Dermis microvascular lymphatic vessel endothelial cell (primary cell): ENCODE results near the gene AURKB. TPM values are rescaled to one million over a fixed set of nuclear protein-coding genes. Genes with fewer than 3 reads are reported as not detected.
"Not testable (repeated sequence)": the region's sequence is repeated elsewhere in the genome, so short reads cannot be mapped to it uniquely, and the experiment has no call there.

ENCODE experiments used
- DNase-seq, 2 donors: peaks; one replicate each; pipeline versions ENCODE4 v3.0.0 to v3.0.0-alpha.2; 2010; ENCODE audit warnings: low read depth in 2 of 2
- total RNA-seq: library from RNA; depleted of rRNA; stranded (reverse); fragments of >200 nt; gene quantifications from 2 replicates; pipeline ENCODE4 v1.2.1, GENCODE V29; 2014

AURKB gene
- total RNA-seq, 1 donor from 2014 or later = 30.7 TPM

DNA sequence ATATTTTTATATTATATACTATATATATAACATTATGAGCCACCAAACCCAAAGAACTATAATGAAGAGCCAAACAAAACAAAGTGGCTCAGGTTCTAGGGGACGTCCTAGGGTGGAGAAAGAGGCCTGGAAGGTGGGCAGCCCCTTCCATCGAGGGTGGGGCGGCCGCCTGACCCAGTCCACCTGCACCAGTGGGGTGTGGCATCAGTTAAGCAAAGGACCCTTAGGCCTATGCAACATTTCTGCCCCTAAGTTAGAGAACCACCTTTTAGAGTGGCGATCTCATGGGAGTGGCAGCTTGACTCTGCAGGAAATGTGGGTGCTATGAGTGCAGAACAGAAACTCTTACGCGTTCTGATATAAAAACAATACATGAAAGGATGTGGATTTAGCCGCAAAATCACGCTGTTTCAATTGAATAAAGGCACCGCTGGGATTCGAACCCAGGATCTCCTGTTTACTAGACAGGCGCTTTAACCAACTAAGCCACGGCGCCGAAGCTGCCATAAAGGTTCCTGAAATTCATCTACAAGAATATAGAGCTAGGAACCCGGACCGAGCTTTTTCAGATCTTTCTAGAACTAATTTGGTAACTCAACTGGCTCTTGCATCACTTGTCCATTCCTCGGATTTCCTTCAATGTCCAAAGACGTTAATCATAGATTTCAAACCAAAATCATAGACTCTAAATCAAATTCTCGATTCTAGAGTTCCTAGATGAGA is 15.6 kb upstream of the AURKB start:
- peak in 1 of 2 donors; percentile 67 for DNase-seq

DNA sequence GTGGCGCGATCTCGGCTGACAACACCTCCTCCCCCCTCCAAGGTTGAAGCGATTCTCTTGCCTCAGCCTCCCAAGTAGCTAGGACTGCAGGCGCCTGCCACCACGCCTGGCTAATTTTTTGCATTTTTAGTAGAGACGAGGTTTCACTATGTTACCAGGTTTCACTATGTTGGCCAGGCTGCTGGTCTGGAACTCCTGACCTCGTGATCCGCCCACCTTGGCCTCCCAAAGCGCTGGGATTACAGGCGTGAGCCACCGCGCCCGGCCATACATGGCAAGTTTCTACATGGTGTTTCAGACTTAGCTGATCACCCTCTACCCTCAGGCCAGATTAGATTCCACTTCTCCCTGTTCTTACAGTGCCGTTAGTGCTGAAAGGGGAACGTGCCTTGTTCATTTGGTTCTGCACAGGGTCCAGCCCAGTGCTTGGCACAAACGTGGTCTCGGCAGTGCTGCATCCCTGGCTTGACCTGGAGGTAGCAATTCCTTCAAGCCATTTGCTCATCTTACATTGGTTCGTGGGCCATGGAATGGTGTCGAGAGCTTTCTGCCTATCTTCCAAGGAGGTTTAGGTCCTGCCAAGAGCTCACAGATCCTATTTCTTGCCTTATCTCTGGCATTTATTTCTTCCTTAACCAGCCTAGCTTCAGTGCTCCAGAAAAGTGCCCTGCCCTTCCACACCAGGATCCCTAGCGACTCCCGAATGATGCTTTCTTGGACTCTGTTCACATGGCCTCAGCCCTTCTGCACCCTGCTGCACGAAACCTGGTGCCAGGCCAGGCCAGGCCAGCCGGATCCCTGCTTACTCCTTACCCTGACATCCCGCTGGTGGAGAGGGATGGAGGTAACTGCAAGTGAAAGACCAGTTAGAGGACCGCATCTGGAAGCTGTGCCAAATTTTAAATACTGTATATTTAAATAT is 14.8 kb upstream of the AURKB start:
- DNase-seq = no peak

DNA sequence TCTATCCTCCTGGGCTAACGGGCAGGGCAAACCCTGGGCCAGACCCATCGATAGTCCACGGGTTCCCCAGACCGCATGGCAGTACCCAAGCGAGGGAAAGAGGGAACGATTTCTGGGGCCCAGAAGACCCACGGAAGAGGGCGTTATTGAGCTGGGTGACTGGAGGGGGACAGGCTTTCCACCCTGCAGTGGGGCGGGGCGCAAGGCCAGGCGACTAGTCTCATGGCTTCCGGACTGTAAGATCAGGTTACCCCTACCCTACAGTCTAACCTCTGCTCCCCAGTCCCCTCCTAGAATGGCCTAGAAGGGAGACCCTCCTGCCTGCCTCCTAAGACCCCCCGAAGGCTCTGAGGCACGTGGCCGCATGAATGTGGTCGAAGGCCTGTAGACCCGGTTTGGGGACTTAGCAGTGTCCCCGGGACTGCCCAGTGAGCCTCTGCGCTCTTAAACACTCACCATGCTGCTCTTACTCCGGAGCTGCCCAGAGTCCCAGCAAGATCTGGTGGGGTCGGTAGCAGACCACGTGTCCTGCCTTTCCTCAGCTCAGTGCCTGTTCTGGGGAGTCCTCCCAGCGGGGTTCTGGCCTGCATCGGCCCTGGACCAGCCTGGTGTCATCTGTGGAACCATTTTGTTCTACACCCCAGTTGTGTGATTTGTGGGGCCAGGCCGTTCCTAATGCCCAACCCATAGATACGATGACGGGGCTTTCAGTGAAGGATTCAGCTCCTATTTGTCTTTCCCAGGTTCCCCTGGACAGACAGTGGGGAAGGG is 13.2 kb upstream of the AURKB start:
- DNase-seq = peak in 1 of 2 donors; percentile 50

DNA sequence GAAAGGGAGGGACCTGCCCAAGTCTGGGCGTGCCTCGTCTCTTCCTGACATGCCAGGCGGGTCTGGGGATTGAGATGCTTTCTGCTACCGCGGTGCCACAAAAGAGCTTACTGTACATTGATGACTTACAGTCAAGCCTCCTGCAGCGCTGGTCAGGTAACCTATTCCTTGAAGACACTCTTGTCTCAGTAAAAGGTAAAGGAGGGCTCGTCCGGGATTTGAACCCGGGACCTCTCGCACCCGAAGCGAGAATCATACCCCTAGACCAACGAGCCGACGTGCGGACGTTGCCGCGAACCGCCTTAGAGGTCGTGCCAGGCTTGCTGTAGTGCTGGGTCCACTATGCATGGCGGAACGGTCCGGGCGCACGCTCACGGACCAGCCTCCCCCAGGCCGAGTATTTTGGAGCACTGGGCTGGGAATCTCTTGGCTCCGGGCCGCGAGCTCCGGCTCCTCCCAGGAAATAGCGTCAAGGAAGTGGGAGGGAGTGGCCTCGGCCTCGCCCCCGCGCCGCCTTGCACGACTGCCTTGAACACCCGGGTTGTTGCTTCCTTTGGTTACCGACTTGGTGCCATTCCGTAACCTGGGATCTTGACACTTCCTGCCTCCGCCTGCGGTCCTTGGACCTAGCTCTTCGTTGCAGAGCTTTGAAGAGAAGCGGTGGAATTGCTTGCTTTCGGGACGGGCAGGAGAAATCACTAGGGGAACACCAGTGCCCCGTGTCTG is 12.4 kb upstream of the AURKB start:
- peak; percentile 81 to 91 for DNase-seq

DNA sequence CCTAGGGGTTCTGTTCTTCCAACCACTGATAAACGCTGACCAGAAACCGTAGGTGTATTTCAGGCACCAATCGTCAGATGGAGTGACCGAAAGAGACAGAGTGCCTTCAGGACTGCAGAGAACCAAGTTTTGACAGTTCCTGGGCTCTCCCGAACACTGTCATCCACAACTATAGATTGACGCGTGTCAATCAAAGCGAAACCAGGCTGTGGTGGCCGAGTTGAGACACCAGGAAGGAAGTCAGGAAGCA is 11.9 kb upstream of the AURKB start:
- DNase-seq = no peak

DNA sequence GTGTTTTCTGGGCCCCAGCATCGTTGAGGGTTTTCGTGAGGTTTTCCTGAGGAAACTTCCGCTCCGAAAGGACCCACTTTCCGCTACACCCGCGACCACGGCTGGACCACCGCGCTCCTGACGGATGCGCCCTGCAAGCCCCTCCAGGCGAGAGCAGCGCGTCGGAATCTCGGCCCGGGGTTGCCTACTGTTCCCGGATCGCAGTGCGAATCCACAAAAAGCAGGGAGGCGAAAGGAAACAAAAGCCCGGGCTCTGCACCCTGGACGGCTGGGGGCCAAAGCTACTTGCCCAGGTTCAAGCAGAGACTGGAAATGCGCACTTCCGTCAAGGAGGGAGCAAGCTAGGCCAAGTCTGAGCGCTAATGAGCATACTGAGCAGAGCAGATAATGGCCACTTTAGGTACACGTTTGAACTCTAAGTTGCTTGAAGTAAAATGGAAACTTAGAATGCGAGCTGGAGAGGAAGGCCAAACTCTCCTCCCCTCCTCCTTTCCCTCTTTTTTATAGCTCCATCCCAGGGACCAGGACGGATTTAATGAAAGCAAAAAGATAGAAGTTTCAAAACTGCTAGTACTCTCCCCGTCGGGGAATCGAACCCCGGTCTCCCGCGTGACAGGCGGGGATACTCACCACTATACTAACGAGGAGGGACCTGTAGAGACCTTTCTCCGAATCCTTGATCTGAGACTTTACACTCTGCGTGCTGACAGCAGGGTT is 11.4 kb upstream of the AURKB start:
- peak; percentile 83 to 89 for DNase-seq

DNA sequence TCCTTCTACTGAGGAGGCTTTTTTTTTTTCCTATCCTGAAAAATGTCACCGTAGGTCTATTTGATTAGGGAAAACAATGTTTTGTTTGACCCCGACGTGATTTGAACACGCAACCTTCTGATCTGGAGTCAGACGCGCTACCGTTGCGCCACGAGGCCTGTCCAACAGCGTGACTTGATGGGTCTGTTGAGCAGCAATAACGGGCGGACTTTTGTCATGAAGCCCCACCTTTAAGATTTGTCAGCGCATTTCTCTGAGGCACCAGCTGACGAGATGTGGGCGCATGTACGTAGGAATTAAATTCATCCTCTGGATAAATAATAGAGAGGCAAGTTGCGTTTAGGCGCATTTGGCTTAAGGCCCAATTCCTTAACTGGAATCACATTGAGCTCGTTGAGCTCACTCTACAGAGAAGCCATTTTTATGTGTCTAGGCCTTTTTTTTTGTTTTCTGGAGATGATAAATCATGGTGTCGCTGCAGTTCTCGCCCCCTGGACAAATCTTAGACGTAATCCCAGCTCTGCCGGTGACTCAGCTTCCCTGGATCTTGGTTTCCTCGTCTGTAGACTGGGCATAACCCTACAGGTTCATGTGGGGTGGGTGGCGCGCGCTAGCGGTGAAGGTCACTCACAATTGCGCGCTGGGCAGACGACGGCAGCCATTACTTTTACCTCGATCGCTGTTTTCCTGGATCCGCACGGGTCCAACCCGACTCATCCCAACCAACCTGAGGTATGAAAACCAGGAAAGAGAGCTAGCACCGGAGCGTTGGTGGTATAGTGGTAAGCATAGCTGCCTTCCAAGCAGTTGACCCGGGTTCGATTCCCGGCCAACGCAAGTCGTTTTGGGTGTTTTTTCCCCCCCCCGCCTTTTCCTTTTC is 10.6 kb upstream of the AURKB start:
- DNase-seq = peak; percentile 90 to 92

DNA sequence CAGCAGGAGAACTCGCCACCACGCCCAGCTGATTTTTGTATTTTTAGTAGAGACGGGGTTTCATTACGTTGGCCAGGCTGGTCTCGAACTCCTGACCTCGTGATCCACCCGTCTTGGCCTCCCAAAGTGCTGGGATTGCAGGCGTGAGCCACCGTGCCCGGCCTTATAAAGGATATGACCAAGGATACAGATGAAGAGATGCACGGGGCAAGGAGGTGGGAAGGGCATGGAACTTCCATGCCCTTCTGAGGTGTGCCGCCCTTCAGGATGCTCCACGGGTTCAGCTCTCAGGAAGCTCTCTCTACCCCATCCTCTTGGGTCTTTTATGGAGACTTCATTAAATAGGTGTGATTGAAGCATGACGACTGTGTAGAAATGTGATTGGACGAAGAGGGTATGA is 3.6 kb upstream of the AURKB start:
- not testable (repeated sequence) for DNase-seq

DNA sequence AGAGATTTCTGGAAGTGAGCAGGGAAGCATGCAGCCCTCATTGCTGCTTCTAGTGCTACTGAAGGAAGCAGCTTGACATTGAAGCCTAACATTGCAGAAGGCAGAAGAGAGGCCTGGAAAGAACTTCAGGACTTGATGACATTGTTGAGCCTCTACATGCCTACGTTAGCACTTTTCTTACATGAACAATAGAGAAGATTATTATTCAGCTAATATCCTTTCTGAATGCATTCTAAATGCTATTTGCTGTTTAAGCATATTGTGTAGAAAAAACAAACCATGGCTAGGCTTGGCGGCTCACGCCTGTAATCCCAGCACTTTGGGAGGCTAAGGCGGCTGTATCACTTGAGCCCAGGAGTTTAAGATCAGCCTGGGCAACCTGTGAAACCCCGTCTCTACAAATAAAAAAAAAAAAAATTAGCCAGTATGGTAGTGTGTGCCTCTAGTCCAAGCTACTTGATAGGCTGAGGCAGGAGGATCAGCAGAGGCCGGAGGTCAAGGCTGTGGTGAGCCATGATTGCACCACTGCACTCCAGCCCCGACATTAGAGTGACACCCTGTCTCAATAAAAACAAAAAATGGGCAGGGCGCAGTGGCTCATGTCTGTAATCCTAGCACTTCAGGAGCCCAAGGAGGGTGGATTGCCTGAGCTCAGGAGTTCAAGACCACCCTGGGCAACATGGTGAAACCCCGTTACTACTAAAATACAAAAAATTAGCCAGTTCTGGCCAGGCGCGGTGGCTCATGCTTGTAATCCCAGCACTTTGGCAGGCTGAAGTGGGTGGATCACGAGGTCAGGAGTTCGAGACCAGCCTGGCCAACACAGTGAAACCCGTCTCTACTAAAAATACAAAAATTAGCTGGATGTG is 2.2 kb upstream of the AURKB start:
- no peak for DNase-seq

DNA sequence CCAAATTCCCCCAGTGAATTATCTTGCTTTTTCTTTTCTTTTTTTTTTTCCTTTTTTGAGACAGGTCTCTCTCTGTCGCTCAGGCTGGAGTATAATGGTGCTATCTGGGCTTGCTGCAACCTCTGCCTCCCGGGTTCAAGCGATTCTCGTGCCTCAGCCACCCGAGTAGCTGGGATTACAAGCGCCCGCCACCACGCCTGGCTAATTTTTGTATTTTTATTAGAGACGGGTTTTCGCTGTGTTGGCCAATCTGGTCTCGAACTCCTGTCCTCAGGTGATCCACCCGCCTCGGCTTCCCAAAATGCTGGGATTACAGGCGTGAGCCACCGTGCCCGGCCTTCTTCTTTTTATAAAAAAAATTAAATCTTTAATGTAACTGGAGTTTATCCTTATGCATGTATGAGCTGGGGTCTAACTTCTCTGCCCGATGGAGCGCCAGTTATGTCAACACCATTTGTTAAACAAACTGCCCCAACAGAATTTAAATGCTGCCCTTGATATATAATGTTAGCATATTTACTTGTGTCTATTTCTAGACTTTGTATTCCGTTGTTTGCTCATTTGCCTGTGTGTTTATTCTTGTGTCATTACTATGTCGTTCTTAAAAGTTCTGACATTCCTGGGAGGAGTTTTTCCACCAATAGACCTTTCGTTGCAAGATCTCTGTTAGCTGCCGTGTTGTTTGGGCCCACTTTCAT is 535 bp upstream of the AURKB start:
- no peak for DNase-seq

DNA sequence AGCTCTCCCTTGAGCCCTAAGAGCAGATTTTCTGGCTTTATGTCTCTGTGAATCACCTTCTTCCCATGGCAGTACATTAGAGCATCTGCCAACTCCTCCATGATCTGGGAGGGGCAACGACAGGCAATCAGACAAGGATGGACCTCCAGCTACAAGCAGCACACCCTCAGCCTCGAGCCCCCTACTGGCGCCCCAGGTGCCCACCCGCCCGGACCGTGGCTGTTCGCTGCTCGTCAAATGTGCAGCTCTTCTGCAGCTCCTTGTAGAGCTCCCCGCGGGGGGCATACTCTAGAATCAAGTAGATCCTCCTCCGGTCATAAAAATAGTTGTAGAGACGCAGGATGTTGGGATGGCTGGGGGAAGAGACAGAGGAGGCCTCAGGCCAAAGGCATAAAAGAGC is 3.8 kb downstream of the AURKB start:
- DNase-seq = no peak

DNA sequence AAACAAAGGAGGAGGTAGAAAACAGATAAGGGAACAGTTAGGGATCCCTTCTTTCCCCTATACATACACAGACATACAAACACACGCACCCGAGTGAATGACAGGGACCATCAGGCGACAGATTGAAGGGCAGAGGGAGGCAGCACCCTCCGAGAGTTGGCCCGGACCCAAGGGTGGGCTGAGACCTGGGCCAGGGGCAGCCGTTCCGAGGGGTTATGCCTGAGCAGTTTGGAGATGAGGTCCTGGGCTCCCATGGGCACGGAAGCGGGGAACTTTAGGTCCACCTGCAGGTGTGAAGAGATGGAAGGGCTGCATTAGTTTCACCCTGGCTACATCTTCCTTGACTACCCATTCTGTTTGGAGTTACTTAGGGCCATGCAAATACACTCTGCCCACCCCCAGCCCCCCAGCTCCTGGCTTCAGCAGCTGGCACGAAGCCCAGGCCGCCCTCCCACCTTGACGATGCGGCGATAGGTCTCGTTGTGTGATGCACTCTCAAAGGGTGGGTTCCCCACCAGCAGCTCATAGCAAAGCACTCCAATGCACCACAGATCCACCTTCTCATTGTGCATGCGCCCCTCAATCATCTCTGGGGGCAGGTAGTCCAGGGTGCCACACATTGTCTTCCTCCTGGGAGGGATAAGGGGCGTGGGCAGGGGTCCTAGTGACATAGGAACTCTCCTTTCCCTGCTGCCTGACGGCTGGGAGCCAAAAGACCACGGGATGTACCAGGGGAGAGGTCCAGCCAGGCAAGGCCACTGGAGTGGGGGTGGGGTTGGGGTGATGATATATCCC is 5.4 kb downstream of the AURKB start:
- no peak for DNase-seq

DNA sequence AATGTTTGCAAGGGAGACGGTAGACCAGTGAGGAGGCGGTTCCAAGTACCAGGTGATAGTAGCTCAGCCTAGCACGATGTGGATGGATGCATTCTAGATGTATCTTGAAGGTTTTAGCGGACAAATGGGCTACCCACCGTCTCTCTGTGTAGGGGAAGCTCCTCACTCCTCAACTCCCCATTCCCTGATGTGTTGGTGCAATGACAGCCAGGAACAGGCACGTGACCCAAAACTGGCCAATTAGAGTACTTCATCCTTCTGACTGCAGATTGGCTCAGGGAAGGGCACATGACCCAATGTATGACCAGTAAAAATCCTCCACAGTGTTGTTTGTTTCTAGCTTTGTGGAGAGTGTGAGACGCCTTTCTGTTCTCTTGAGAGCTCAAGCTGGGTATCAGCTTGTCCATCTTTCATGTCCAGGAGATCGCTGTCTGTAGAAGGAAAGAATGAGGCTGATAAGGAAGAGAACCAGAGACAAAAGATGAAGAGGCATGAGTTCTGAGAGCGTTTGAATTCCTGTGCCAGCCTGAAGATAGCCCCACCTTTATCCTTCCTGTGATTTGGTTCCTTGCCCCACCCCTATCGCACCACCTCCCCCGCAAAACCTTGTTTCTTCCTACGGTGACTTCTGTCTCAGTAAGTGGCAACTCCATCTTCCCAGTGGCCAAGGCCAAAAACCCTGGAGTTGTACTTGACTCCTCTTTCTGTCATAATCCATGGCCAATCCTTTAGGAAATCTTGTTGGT is 18.1 kb downstream of the AURKB start:
- DNase-seq = peak; percentile 89 to 96

DNA sequence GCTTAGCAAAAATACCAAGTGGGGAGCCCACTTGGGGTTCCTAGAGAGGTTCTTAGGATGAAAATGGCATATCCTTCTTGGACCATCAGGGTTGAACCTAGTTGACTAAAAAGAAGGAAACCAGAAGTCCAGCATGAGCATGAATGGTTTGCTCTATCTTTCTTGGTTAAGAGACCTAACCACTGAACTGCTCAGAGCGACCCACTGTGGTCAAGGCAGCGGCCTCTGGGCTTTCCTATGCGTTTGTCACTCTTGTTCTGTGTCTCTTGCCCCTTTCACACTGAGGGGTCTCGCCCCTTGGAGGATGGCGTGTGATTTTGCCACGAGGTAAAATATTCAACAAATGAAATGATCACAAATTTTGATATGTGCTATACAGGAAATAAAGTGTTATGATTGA is 19.9 kb downstream of the AURKB start:
- no peak for DNase-seq

DNA sequence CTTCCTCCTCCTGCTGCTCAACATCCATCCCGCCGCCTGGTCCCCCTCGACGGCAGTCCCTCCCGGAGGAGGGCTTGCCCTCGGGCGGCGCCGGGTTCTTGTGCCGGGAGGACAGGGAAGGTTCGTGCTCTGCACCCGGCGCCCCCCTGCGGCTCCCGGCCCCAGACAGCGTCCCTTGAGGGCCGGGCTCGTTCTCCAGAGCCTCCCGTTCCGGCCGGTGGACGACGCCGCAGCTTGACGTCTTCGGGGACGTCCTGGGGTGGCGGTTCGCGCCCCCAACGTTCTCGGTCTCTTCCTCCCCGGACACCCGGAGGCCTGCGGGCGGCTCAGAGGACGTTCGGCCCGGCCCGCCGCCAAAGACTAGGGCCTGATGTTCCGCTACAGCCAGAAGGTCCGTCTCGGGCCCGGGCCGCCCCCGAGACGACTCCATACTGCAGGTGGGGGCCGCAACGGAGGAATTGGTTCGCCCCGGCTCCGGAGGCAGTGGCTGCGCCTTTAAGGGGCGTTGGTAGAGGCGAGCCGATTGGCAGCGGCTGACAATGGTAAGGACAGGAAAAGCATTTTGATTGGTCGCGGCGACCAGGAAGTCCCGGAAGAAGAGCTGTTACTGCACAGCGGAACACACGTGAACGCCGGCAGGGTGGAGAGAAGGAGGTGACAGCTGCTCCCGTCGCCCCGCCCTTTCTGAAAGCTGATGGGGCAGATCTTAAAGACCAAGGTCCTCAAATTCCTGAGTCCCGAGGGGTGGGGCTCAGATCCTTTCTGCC is 20.5 kb downstream of the AURKB start, which contains the start of gene BORCS6:
Gene BORCS6, minus strand, starts transcription at position 470 of the 767 bp plus-strand sequence. Its CDS starts 40 bp downstream, at position 430.
- DNase-seq = peak; percentile 92 to 99
